ENCODE measurements around the gene SCYL1.
A peak's percentile ranks its signal among the peaks of the same experiment; 100 is the strongest.

Gene SCYL1

DNA sequence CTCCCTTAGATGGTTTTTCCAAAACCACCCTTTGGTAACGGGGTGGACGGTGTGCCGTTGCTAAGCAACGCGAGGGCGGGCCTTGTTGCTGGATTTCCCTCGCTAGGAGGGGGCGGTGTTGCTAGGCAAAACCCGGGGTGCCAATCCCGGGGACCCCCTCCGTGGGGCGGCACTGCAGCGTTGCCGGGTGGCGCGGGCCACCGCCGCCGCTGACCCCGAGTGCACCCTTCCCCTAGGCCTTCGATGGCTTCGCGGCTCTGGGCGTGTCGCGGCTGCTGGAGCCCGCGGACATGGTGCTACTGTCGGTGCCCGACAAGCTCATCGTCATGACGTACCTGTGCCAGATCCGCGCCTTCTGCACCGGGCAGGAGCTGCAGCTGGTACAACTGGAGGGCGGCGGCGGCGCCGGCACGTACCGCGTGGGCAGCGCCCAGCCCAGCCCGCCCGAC is 59.9 kb downstream of the SCYL1 start:
- intact Hi-C loops (cut with DNase I): no loop called here
- DNase-seq: peak in 34 of 42 donors; percentile 50 to 86 (median 64)

DNA sequence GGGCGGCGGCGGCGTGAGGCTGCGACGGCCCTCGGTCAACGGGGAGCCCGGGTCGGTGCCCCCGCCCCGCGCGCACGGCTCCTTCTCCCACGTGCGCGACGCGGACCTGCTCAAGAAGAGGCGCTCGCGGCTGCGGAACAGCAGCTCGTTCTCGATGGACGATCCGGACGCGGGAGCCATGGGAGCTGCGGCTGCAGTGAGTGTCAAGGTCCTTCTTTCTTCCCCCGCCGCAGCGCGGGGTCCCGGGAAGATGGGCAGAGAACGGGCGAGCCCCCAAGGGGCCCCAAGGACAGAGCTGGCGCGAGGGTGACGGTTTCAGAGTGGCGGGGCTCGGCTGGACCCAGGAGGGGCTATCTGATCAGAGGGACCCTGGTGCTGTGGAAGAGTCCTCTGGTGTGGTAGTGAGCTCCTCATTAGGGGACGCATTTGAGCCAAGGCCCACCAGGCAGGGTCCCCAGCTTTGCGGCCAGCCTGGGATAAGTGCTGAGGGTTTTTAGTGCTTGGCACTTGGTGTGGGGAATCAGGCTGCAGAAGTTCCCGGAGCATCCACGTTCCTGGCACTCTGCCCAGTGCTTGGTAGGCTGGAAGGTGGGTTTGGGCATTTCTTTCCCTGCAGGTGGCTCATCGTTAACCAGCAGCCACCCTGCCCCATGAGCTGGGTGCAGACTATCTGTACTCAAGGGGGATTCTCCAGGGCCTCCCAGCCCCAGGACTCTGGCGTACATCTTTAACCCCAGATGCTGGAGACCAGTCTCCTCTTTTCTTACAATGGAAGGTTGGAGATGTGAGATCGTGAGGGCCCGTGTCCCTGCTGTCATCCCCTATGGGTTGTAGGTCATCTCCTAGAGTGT is 60.7 kb downstream of the SCYL1 start:
- DNase-seq: no peak
- intact Hi-C loops (cut with DNase I): no loop called here

DNA sequence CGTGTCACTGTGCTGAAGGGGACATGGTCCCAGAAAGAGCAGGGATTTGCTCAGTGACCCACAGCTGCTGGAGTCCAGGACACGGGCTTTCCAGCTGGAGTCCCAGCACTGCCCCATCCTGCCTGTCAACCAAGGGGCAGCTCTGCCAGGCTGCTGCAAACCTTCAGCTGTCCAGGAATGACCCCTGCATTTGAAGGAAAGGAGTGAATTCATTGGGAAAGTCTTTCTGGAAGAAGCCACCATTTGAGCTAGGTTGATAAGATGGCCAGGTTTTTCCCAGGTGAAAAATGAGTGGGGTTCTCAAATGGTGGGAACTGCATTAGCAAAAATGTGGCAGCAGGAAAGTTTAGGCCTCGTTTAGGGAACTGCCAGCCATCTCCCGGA is 61.4 kb downstream of the SCYL1 start:
- DNase-seq: no peak
- intact Hi-C loops (cut with DNase I): no loop called here

DNA sequence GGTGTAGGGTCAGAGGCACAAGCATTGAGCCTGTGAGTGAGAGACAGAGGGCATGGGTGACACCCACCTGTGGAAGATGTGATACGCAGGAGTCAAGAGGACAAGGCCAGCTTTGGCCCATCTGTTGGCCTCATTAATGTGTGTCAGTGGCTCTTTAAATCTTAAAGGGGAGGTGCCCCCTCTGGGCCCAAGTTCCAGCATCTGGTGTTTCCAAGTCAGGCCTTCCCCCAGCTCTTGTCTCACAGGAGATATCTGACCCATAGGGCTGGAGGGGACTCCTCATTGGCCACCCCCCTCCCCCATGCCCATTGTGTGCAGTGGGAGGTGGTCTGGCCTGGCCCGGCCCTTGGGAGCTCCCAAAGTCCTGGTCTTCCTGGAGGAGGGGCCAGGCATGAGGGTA is 61.8 kb downstream of the SCYL1 start:
- DNase-seq: no peak
- intact Hi-C loops (cut with DNase I): no loop called here

Data from head of caudate nucleus (tissue), 42 donors.